ENCODE measurements around the gene IRF7.

DNA sequence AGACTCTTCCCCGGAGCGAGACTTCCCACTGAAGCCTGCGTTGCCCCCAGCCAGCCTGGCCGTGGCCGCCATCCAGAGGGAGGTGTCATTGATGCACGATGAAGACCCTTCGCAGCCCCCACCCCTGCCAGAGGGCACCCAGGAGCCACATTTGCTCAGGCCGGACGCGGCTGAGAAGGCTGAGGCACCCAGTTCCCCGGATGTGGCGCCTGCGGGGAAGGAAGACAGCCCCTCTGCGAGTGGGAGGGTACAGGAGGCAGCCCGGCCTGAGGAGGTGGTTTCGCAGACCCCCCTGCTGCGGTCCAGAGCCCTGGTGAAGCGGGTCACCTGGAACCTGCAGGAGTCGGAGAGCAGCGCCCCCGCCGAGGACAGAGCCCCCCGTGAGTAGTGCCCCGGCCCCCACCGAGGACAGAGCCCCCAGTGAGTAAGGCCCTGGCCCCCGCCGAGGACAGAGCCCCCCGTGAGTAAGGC is 6.4 kb downstream of the IRF7 start:
- TF ChIP-seq RAD21 (IDR thresholded peaks at IDR 0.05) = no peak
- TF ChIP-seq SP1 (IDR thresholded peaks at IDR 0.05) = no peak
- TF ChIP-seq EGR1 (IDR thresholded peaks at IDR 0.05; ENCODE audit: low read depth in 2 of 2) = no peak
- no peak for TF ChIP-seq TAF1 (conservative IDR thresholded peaks at IDR 0.05)
- TF ChIP-seq ATF3 (IDR thresholded peaks at IDR 0.05) = no peak
- no peak for TF ChIP-seq YY1 (IDR thresholded peaks at IDR 0.05)
- TF ChIP-seq, protein P1, sequence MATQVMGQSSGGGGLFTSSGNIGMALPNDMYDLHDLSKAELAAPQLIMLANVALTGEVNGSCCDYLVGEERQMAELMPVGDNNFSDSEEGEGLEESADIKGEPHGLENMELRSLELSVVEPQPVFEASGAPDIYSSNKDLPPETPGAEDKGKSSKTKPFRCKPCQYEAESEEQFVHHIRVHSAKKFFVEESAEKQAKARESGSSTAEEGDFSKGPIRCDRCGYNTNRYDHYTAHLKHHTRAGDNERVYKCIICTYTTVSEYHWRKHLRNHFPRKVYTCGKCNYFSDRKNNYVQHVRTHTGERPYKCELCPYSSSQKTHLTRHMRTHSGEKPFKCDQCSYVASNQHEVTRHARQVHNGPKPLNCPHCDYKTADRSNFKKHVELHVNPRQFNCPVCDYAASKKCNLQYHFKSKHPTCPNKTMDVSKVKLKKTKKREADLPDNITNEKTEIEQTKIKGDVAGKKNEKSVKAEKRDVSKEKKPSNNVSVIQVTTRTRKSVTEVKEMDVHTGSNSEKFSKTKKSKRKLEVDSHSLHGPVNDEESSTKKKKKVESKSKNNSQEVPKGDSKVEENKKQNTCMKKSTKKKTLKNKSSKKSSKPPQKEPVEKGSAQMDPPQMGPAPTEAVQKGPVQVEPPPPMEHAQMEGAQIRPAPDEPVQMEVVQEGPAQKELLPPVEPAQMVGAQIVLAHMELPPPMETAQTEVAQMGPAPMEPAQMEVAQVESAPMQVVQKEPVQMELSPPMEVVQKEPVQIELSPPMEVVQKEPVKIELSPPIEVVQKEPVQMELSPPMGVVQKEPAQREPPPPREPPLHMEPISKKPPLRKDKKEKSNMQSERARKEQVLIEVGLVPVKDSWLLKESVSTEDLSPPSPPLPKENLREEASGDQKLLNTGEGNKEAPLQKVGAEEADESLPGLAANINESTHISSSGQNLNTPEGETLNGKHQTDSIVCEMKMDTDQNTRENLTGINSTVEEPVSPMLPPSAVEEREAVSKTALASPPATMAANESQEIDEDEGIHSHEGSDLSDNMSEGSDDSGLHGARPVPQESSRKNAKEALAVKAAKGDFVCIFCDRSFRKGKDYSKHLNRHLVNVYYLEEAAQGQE (IDR thresholded peaks at IDR 0.05) = no peak
- TF ChIP-seq, protein P2, sequence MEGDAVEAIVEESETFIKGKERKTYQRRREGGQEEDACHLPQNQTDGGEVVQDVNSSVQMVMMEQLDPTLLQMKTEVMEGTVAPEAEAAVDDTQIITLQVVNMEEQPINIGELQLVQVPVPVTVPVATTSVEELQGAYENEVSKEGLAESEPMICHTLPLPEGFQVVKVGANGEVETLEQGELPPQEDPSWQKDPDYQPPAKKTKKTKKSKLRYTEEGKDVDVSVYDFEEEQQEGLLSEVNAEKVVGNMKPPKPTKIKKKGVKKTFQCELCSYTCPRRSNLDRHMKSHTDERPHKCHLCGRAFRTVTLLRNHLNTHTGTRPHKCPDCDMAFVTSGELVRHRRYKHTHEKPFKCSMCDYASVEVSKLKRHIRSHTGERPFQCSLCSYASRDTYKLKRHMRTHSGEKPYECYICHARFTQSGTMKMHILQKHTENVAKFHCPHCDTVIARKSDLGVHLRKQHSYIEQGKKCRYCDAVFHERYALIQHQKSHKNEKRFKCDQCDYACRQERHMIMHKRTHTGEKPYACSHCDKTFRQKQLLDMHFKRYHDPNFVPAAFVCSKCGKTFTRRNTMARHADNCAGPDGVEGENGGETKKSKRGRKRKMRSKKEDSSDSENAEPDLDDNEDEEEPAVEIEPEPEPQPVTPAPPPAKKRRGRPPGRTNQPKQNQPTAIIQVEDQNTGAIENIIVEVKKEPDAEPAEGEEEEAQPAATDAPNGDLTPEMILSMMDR (IDR thresholded peaks at IDR 0.05; ENCODE audit: low read depth, low read length, missing input control) = no peak

Measured in liver (tissue), 3 donors.